IMR-90 (cell line): Measurements from ENCODE around the gene CERK. TPM values are rescaled to one million over a fixed set of nuclear protein-coding genes. Genes with fewer than 3 reads are reported as not detected.

ENCODE experiments used
- ATAC-seq: fragments of 200-7000 bp; cut with Tn5 transposase; 2 replicates; pipeline ENCODE4 v1.9.1; 2020; ENCODE audit warnings: low read depth, mild to moderate bottlenecking, moderate library complexity
- BruUV-seq: library from RNA; stranded (reverse); fragments of 400-500 nt; replicated peaks from 2 replicates; lab custom pipeline; 2021; lab: Mats Ljungman, UMichigan
- CTCF ChIA-PET: fragments of 300-600 bp; formaldehyde crosslinking; extraction: SDS; loops from one replicate; lab custom pipeline; 2021; ENCODE audit warnings: antibody characterized with exemption; lab: Yijun Ruan, JAX
- POLR2A ChIA-PET: fragments of 300-600 bp; sonication (Branson Sonifier 250); formaldehyde crosslinking; loops from one replicate; lab custom pipeline; 2022; ENCODE audit warnings: antibody characterized with exemption; ENCODE audit not compliant: unreplicated experiment; lab: Charles Lee
- DNase-seq: peaks from one replicate; pipeline ENCODE4 v3.0.0; 2013
- H2AFZ ChIP-seq: replicated peaks from 2 replicates; pipeline ENCODE3; 2013; ENCODE audit warnings: low read length, mild to moderate bottlenecking; ENCODE audit not compliant: poor library complexity
- H2AK5ac ChIP-seq: 2 replicates; pipeline ENCODE4 v1.6.1; 2013; ENCODE audit warnings: low read depth, low read length, inconsistent platforms
- H2AK9ac ChIP-seq: replicated peaks from 2 replicates; pipeline ENCODE3; 2013; ENCODE audit warnings: mild to moderate bottlenecking, low read depth, low read length, moderate library complexity; ENCODE audit not compliant: poor library complexity
- H2BK120ac ChIP-seq: 2 replicates; pipeline ENCODE4 v1.6.1; 2013; ENCODE audit warnings: low read depth, low read length, inconsistent platforms
- H2BK15ac ChIP-seq: 3 replicates; pipeline ENCODE4 v1.6.1; 2013; ENCODE audit warnings: low read depth, low read length, inconsistent platforms
- H2BK20ac ChIP-seq: 2 replicates; pipeline ENCODE4 v1.6.1; 2013; ENCODE audit warnings: low read depth, mild to moderate bottlenecking, inconsistent platforms, low read length, moderate library complexity
- H2BK5ac ChIP-seq: 2 replicates; pipeline ENCODE4 v1.6.1; 2013; ENCODE audit warnings: mild to moderate bottlenecking, low read depth, low read length, inconsistent platforms; ENCODE audit not compliant: poor library complexity, severe bottlenecking
- H3K14ac ChIP-seq: replicated peaks from 2 replicates; pipeline ENCODE4 v1.6.1; 2013; ENCODE audit warnings: low read depth, low read length, inconsistent platforms
- H3K18ac ChIP-seq: 2 replicates; pipeline ENCODE4 v1.6.1; 2013; ENCODE audit warnings: low read depth, low read length, control low read depth
- H3K23ac ChIP-seq: 2 replicates; pipeline ENCODE4 v1.6.1; 2013; ENCODE audit warnings: low read depth, low read length, inconsistent platforms
- H3K27ac ChIP-seq: 2 replicates; pipeline ENCODE4 v1.5.1; 2013; ENCODE audit warnings: mild to moderate bottlenecking, control low read depth, low read length; ENCODE audit not compliant: insufficient read depth
- H3K27me3 ChIP-seq: 2 replicates; pipeline ENCODE4 v1.6.1; 2013; ENCODE audit warnings: low read length; ENCODE audit not compliant: control insufficient read depth, insufficient read depth
- H3K36me3 ChIP-seq: 2 replicates; pipeline ENCODE4 v1.6.1; 2013; ENCODE audit warnings: low read length, mixed read lengths; ENCODE audit not compliant: control insufficient read depth, insufficient read depth
- H3K4ac ChIP-seq: 2 replicates; pipeline ENCODE4 v1.6.1; 2013; ENCODE audit warnings: low read depth, low read length, inconsistent platforms
- H3K4me1 ChIP-seq: 2 replicates; pipeline ENCODE4 v1.6.1; 2013; ENCODE audit warnings: low read length, mixed read lengths; ENCODE audit not compliant: control insufficient read depth, insufficient read depth
- H3K4me2 ChIP-seq: 2 replicates; pipeline ENCODE4 v1.6.1; 2013; ENCODE audit warnings: low read depth, mild to moderate bottlenecking, control low read depth, low read length, moderate library complexity
- H3K4me3 ChIP-seq: 2 replicates; pipeline ENCODE4 v1.5.1; 2013; ENCODE audit warnings: low read depth, mild to moderate bottlenecking, control low read depth, low read length, moderate library complexity; ENCODE audit not compliant: insufficient read depth
- H3K56ac ChIP-seq: 2 replicates; pipeline ENCODE4 v1.6.1; 2013; ENCODE audit warnings: low read length, inconsistent platforms; ENCODE audit not compliant: insufficient read depth; ENCODE audit errors: extremely low read depth
- H3K79me1 ChIP-seq, 2 experiments: 2 replicates each; pipeline ENCODE4 v1.6.1; 2013; ENCODE audit warnings: low read length in 2 of 2, inconsistent platforms in 1 of 2, low read depth in 1 of 2
- H3K9ac ChIP-seq: 2 replicates; pipeline ENCODE4 v1.6.1; 2013; ENCODE audit warnings: low read depth, low read length, control low read depth
- H3K9me1 ChIP-seq: 2 replicates; pipeline ENCODE4 v1.6.1; 2013; ENCODE audit warnings: low read length, inconsistent platforms; ENCODE audit not compliant: insufficient read depth
- H3K9me3 ChIP-seq: 2 replicates; pipeline ENCODE4 v1.6.1; 2013; ENCODE audit warnings: low read length; ENCODE audit not compliant: control insufficient read depth, insufficient read depth
- H4K20me1 ChIP-seq: 2 replicates; pipeline ENCODE4 v1.6.1; 2013; ENCODE audit warnings: low read length, inconsistent platforms; ENCODE audit not compliant: insufficient read depth
- H4K5ac ChIP-seq: 2 replicates; pipeline ENCODE4 v1.6.1; 2013; ENCODE audit warnings: mild to moderate bottlenecking, low read depth, low read length, control low read depth
- H4K8ac ChIP-seq, 2 experiments: 2 replicates each; pipeline ENCODE4 v1.6.1; 2013; ENCODE audit warnings: low read depth in 2 of 2, low read length in 2 of 2, control low read depth in 1 of 2, inconsistent platforms in 1 of 2
- H4K91ac ChIP-seq: 2 replicates; pipeline ENCODE4 v1.6.1; 2013; ENCODE audit warnings: low read depth, low read length, inconsistent platforms; ENCODE audit not compliant: insufficient read depth
- BHLHE40 ChIP-seq: fragments of 150-350 bp; IDR thresholded peaks from 2 replicates; pipeline ENCODE4 v1.6.1; 2016; ENCODE audit warnings: mild to moderate bottlenecking, low read depth, low read length
- CTCF ChIP-seq: conservative IDR thresholded peaks from 2 replicates; pipeline ENCODE4 v1.5.1; 2012; ENCODE audit warnings: mild to moderate bottlenecking, low read depth, low read length, improper control_type of control experiment
- MXI1 ChIP-seq: IDR thresholded peaks from 2 replicates; pipeline ENCODE4 v1.6.1; 2012; ENCODE audit warnings: low read depth, mild to moderate bottlenecking, low read length, moderate library complexity, borderline replicate concordance
- RAD21 ChIP-seq: IDR thresholded peaks from 2 replicates; pipeline ENCODE4 v1.6.1; 2012; ENCODE audit warnings: low read length, improper control_type of control experiment
- RFX5 ChIP-seq: IDR thresholded peaks from 2 replicates; pipeline ENCODE4 v1.8.0; 2012; ENCODE audit warnings: low read depth, mild to moderate bottlenecking, low read length, moderate library complexity
- SMC3 ChIP-seq: fragments of 150-350 bp; IDR thresholded peaks from 2 replicates; pipeline ENCODE4 v1.6.1; 2016; ENCODE audit warnings: low read depth, mild to moderate bottlenecking, antibody characterized with exemption, low read length, moderate library complexity
- USF2 ChIP-seq: fragments of 150-350 bp; IDR thresholded peaks from 2 replicates; pipeline ENCODE4 v1.6.1; 2017; ENCODE audit warnings: mild to moderate bottlenecking, antibody characterized with exemption, low read length, low read depth
- WGBS, 2 experiments: methylation state at CpG; one replicate each; pipeline versions ENCODE4 v1.1.5 to v1.1.7; 2013; ENCODE audit warnings: missing lambda C conversion rate in 2 of 2; ENCODE audit not compliant: insufficient read length in 1 of 2; ENCODE audit errors: extremely low coverage in 2 of 2; 5-methylcytosine and 5-hydroxymethylcytosine counted together
- dilution Hi-C: fragments of 300-500 bp; cut with HindIII; formaldehyde crosslinking; loops from one replicate; pipeline ENCODE4 v1.14.3; 2018; ENCODE audit warnings: low sequenced_read_pairs; ENCODE audit not compliant: unreplicated experiment
- in situ Hi-C: fragments of 300-500 bp; cut with MboI; formaldehyde crosslinking; loops from 3 replicates; pipeline ENCODE4 v1.14.3; 2019; ENCODE audit warnings: low sequenced_read_pairs, inconsistent platforms, mixed read lengths
- intact Hi-C: fragments of 100-400 bp; cut with micrococcal nuclease; formaldehyde crosslinking; loops from 2 replicates; pipeline ENCODE4 v1.10.0; 2022
- polyA plus RNA-seq, 3 experiments: library from polyadenylated mRNA; depleted of rRNA; stranded (reverse); fragments of >200 nt; gene quantifications; 2 replicates each; pipeline ENCODE4 v1.2.3, GENCODE V29; 2012; ENCODE audit warnings: low replicate concordance in 1 of 3
- total RNA-seq: library from RNA; depleted of rRNA; stranded (reverse); fragments of >200 nt; gene quantifications from 2 replicates; pipeline ENCODE4 v1.2.3, GENCODE V29; 2012

CERK gene
- total and polyA plus RNA-seq, 2 of the 4 experiments (the other 2 are of a cell fraction) = 25.3 to 38.7 TPM

GRCh38 chr22:46739094-46739870, 1.2 kb upstream of the CERK start:
- H3K79me1 ChIP-seq = peaks cover 14 to 49% of the 10 kb centered on the region in 2 experiments; a peak in 3 of 4 replicates
- in situ Hi-C loops = no loop called here
- H3K27ac ChIP-seq = peak overlapping the region; percentile 55
- no peaks in the 10 kb centered on the region for H3K36me3 ChIP-seq
- peak; percentile 33 for ATAC-seq
- H2AK9ac ChIP-seq = peak overlapping the region; percentile 93
- H3K4me3 ChIP-seq = peak overlapping the region; percentile 94
- peak overlapping the region; percentile 38 for H3K9ac ChIP-seq
- peak overlapping the region; percentile 64 for H4K91ac ChIP-seq
- intact Hi-C loops = loop anchor here (5.0 kb wide), 1 partner anchor 1753 kb away; no protein-coding TSS in a partner anchor
- H3K18ac ChIP-seq = no peak overlapping the region
- peak overlapping the region; percentile 95 for H2AK5ac ChIP-seq
- CTCF ChIA-PET = interaction anchor here (0.5 to 1.5 kb wide), 2 partner anchors 19 to 1083 kb away, joined by 3 to 6 read pairs; no protein-coding TSS in a partner anchor
- dilution Hi-C loops = no loop called here
- peak overlapping the region; percentile 39 for H2BK120ac ChIP-seq
- H2AFZ ChIP-seq = peak overlapping the region; percentile 90
- POLR2A ChIA-PET = interaction anchor here (0.5 kb wide), 1 partner anchor 22 kb away, joined by 3 read pairs; no protein-coding TSS in a partner anchor
- peaks cover 19% of the 10 kb centered on the region for H3K9me1 ChIP-seq
- no peaks in the 10 kb centered on the region for H3K27me3 ChIP-seq
- WGBS, 2 experiments = 20% methylated on average over 2 of the region's 20 CpGs; no CpG with 5 or more reads in 1 of the 2 experiments
- BruUV-seq = no TSS peak
- peaks cover 30% of the 10 kb centered on the region for H4K20me1 ChIP-seq
- H4K8ac ChIP-seq = peak overlapping the region; percentile 33 to 80; a peak in 3 of 4 replicates
- peak overlapping the region; percentile 13; the same call in 1 of the 2 replicates for H4K5ac ChIP-seq
- DNase-seq = peak; percentile 72
- H3K4me1 ChIP-seq = peaks cover 30% of the 10 kb centered on the region
- peak overlapping the region; percentile 63 for H3K4me2 ChIP-seq
- 0 out of 3 replicates have a peak overlapping the region, but pooled peaks have one; percentile 28 for H2BK15ac ChIP-seq
- no peak overlapping the region for H2BK20ac ChIP-seq
- peak overlapping the region; percentile 87 for H3K14ac ChIP-seq
- no peak for TF ChIP-seq BHLHE40
- no peak for TF ChIP-seq RFX5
- TF ChIP-seq MXI1 = peak; percentile 83; the same call in 1 of the 2 replicates
- peak; percentile 43 for TF ChIP-seq CTCF
- peak; percentile 54 for TF ChIP-seq SMC3
- peak; percentile 55 for TF ChIP-seq RAD21
- peak; percentile 52; the same call in 1 of the 2 replicates for TF ChIP-seq USF2
- peak overlapping the region; percentile 91 for H3K23ac ChIP-seq
- H3K4ac ChIP-seq = peak overlapping the region; percentile 88
- peak overlapping the region; percentile 69 for H2BK5ac ChIP-seq
- peak overlapping the region; percentile 47; the same call in 1 of the 2 replicates for H3K56ac ChIP-seq
- H3K9me3 ChIP-seq = no peaks in the 10 kb centered on the region
